Mesendoderm (in vitro differentiated cells): ENCODE results near the gene ITIH4.

Source experiments
- DNase-seq: peaks from one replicate; pipeline ENCODE4 v3.0.0; 2013
- H2AK5ac ChIP-seq: 2 replicates; pipeline ENCODE4 v1.6.1; 2013; ENCODE audit warnings: low read length, inconsistent platforms
- H2BK120ac ChIP-seq: 2 replicates; pipeline ENCODE4 v1.6.1; 2013; ENCODE audit warnings: low read depth, mild to moderate bottlenecking, low read length, moderate library complexity, mixed read lengths
- H2BK15ac ChIP-seq: replicated peaks from 2 replicates; pipeline ENCODE4 v1.6.1; 2013; ENCODE audit warnings: low read depth, mild to moderate bottlenecking, moderate library complexity
- H2BK5ac ChIP-seq: 2 replicates; pipeline ENCODE4 v1.6.1; 2013; ENCODE audit warnings: low read length, inconsistent platforms
- H3K18ac ChIP-seq: 2 replicates; pipeline ENCODE4 v1.6.1; 2013; ENCODE audit warnings: mild to moderate bottlenecking, low read length, mixed read lengths
- H3K23ac ChIP-seq: one replicate; pipeline ENCODE4 v1.6.1; 2013; ENCODE audit warnings: low read length
- H3K27ac ChIP-seq: 2 replicates; pipeline ENCODE4 v1.5.1; 2013; ENCODE audit warnings: low read depth, mild to moderate bottlenecking, inconsistent platforms, low read length, moderate library complexity
- H3K27me3 ChIP-seq: 2 replicates; pipeline ENCODE4 v1.6.1; 2013; ENCODE audit warnings: low read length, control low read depth, mild to moderate bottlenecking, inconsistent platforms; ENCODE audit not compliant: insufficient read depth, poor library complexity
- H3K36me3 ChIP-seq: 2 replicates; pipeline ENCODE4 v1.6.1; 2013; ENCODE audit warnings: low read length, inconsistent platforms; ENCODE audit not compliant: control insufficient read depth, insufficient read depth
- H3K4ac ChIP-seq: one replicate; pipeline ENCODE4 v1.6.1; 2013; ENCODE audit warnings: low read depth, mild to moderate bottlenecking, low read length, moderate library complexity
- H3K4me1 ChIP-seq: 2 replicates; pipeline ENCODE4 v1.6.1; 2013; ENCODE audit warnings: low read depth, low read length, inconsistent platforms; ENCODE audit not compliant: control insufficient read depth
- H3K4me2 ChIP-seq: 2 replicates; pipeline ENCODE4 v1.6.1; 2013; ENCODE audit warnings: low read length
- H3K4me3 ChIP-seq: 2 replicates; pipeline ENCODE4 v1.5.1; 2013; ENCODE audit warnings: mild to moderate bottlenecking, low read length
- H3K56ac ChIP-seq: one replicate; pipeline ENCODE4 v1.6.1; 2013; ENCODE audit warnings: low read length
- H3K79me1 ChIP-seq: 2 replicates; pipeline ENCODE4 v1.6.1; 2013; ENCODE audit warnings: low read length, inconsistent platforms
- H3K79me2 ChIP-seq: 2 replicates; pipeline ENCODE4 v1.6.1; 2013; ENCODE audit warnings: mild to moderate bottlenecking, low read length; ENCODE audit not compliant: control insufficient read depth, insufficient read depth
- H3K9ac ChIP-seq: 2 replicates; pipeline ENCODE4 v1.6.1; 2013; ENCODE audit warnings: low read length, inconsistent platforms
- H4K5ac ChIP-seq: one replicate; pipeline ENCODE4 v1.6.1; 2013; ENCODE audit warnings: low read length
- H4K8ac ChIP-seq: one replicate; pipeline ENCODE4 v1.6.1; 2013; ENCODE audit warnings: low read depth, mild to moderate bottlenecking, control low read depth, low read length, moderate library complexity
- WGBS: extraction: QIAGEN DNeasy Blood & Tissue Kit; methylation state at CpG from one replicate; pipeline ENCODE4 v1.1.7; 2013; ENCODE audit warnings: low lambda C conversion rate, missing lambda C conversion rate; ENCODE audit not compliant: insufficient coverage; ENCODE audit errors: extremely low coverage; 5-methylcytosine and 5-hydroxymethylcytosine counted together

Gene ITIH4

GRCh38 chr3:52820736-52821135, 9.7 kb downstream of the ITIH4 start:
- H2BK5ac ChIP-seq = no peak overlapping the region
- H3K27me3 ChIP-seq = no peaks in the 10 kb centered on the region
- no peak overlapping the region for H2BK120ac ChIP-seq
- H3K79me2 ChIP-seq = no peaks in the 10 kb centered on the region
- WGBS = no CpG with 5 or more reads among the region's 11 CpGs
- H3K27ac ChIP-seq = no peak overlapping the region
- no peak overlapping the region for H3K56ac ChIP-seq
- H3K79me1 ChIP-seq = no peaks in the 10 kb centered on the region
- no peak overlapping the region for H3K4me3 ChIP-seq
- no peak overlapping the region for H2BK15ac ChIP-seq
- H4K8ac ChIP-seq = no peak overlapping the region
- H4K5ac ChIP-seq = no peak overlapping the region
- H3K9ac ChIP-seq = no peak overlapping the region
- H3K4me2 ChIP-seq = no peak overlapping the region
- H2AK5ac ChIP-seq = no peak overlapping the region
- H3K36me3 ChIP-seq = no peaks in the 10 kb centered on the region
- no peak overlapping the region for H3K4ac ChIP-seq
- H3K18ac ChIP-seq = no peak overlapping the region
- DNase-seq = peak; percentile 72
- no peak overlapping the region for H3K23ac ChIP-seq
- no peaks in the 10 kb centered on the region for H3K4me1 ChIP-seq

- Histone ChIP-seq H4K5ac (no peak overlapping the region), H3K79me2 (no peaks in the 10 kb centered on the region), H3K9ac (no peak overlapping the region), H3K18ac (no peak overlapping the region), H3K23ac (no peak overlapping the region), H3K36me3 (no peaks in the 10 kb centered on the region), H2AK5ac (no peak overlapping the region), H3K4ac (no peak overlapping the region), H3K56ac (no peak overlapping the region), H3K27ac (no peak overlapping the region), H3K4me2 (no peak overlapping the region), H4K8ac (no peak overlapping the region), H2BK15ac (no peak overlapping the region), H3K4me3 (no peak overlapping the region), H3K79me1 (no peaks in the 10 kb centered on the region), H2BK5ac (no peak overlapping the region), H3K27me3 (no peaks in the 10 kb centered on the region), H2BK120ac (no peak overlapping the region), H3K4me1 (no peaks in the 10 kb centered on the region)
- WGBS = no CpG with 5 or more reads among the region's 2 CpGs
- no peak for DNase-seq
Observed at GRCh38 chr3:52819936-52820335, 10.5 kb downstream of the ITIH4 start.

- Histone ChIP-seq H2BK15ac (no peak overlapping the region), H3K4ac (no peak overlapping the region), H2BK120ac (no peak overlapping the region), H3K56ac (no peak overlapping the region), H3K27me3 (no peaks in the 10 kb centered on the region), H3K27ac (no peak overlapping the region), H3K4me3 (no peak overlapping the region), H3K9ac (no peak overlapping the region), H3K36me3 (no peaks in the 10 kb centered on the region), H4K5ac (no peak overlapping the region), H3K23ac (no peak overlapping the region), H2BK5ac (no peak overlapping the region), H2AK5ac (no peak overlapping the region), H3K79me2 (no peaks in the 10 kb centered on the region), H4K8ac (no peak overlapping the region), H3K18ac (no peak overlapping the region), H3K79me1 (no peaks in the 10 kb centered on the region), H3K4me2 (no peak overlapping the region), H3K4me1 (no peaks in the 10 kb centered on the region)
- no peak for DNase-seq
- WGBS = no CpG with 5 or more reads among the region's 7 CpGs
Observed at GRCh38 chr3:52817860-52818259, 12.6 kb downstream of the ITIH4 start.

GRCh38 chr3:52817221-52817620, 13.3 kb downstream of the ITIH4 start:
- Histone ChIP-seq H2BK5ac (no peak overlapping the region), H3K27me3 (no peaks in the 10 kb centered on the region), H3K9ac (no peak overlapping the region), H3K4me2 (no peak overlapping the region), H3K18ac (no peak overlapping the region), H3K79me1 (no peaks in the 10 kb centered on the region), H4K8ac (no peak overlapping the region), H3K56ac (no peak overlapping the region), H3K23ac (no peak overlapping the region), H3K4me3 (no peak overlapping the region), H2AK5ac (no peak overlapping the region), H3K4ac (no peak overlapping the region), H3K4me1 (no peaks in the 10 kb centered on the region), H3K27ac (no peak overlapping the region), H2BK15ac (no peak overlapping the region), H3K36me3 (no peaks in the 10 kb centered on the region), H3K79me2 (no peaks in the 10 kb centered on the region), H2BK120ac (no peak overlapping the region), H4K5ac (no peak overlapping the region)
- no CpG with 5 or more reads among the region's 10 CpGs for WGBS
- DNase-seq = no peak

GRCh38 chr3:52816654-52817053, 13.8 kb downstream of the ITIH4 start:
- H3K4me1 ChIP-seq = no peaks in the 10 kb centered on the region
- no peak overlapping the region for H3K18ac ChIP-seq
- no peak overlapping the region for H3K4me2 ChIP-seq
- H3K79me2 ChIP-seq = no peaks in the 10 kb centered on the region
- H3K79me1 ChIP-seq = no peaks in the 10 kb centered on the region
- H3K9ac ChIP-seq = no peak overlapping the region
- H2BK120ac ChIP-seq = no peak overlapping the region
- no peak overlapping the region for H3K56ac ChIP-seq
- no peak overlapping the region for H2AK5ac ChIP-seq
- H2BK5ac ChIP-seq = no peak overlapping the region
- H3K23ac ChIP-seq = no peak overlapping the region
- H3K27ac ChIP-seq = no peak overlapping the region
- DNase-seq = no peak
- no peak overlapping the region for H3K4ac ChIP-seq
- H2BK15ac ChIP-seq = no peak overlapping the region
- no CpG with 5 or more reads among the region's 10 CpGs for WGBS
- no peak overlapping the region for H4K8ac ChIP-seq
- no peaks in the 10 kb centered on the region for H3K36me3 ChIP-seq
- no peak overlapping the region for H4K5ac ChIP-seq
- H3K27me3 ChIP-seq = no peaks in the 10 kb centered on the region
- no peak overlapping the region for H3K4me3 ChIP-seq

- H2BK15ac ChIP-seq = no peak overlapping the region
- H3K23ac ChIP-seq = no peak overlapping the region
- H2BK120ac ChIP-seq = no peak overlapping the region
- no peaks in the 10 kb centered on the region for H3K79me2 ChIP-seq
- no peak overlapping the region for H4K5ac ChIP-seq
- H3K4me2 ChIP-seq = no peak overlapping the region
- H3K56ac ChIP-seq = no peak overlapping the region
- DNase-seq = no peak
- no peaks in the 10 kb centered on the region for H3K27me3 ChIP-seq
- no peak overlapping the region for H3K4ac ChIP-seq
- no peak overlapping the region for H3K27ac ChIP-seq
- no peak overlapping the region for H3K18ac ChIP-seq
- no peak overlapping the region for H3K4me3 ChIP-seq
- no peaks in the 10 kb centered on the region for H3K36me3 ChIP-seq
- no peak overlapping the region for H3K9ac ChIP-seq
- no peak overlapping the region for H2BK5ac ChIP-seq
- H3K4me1 ChIP-seq = no peaks in the 10 kb centered on the region
- no peak overlapping the region for H2AK5ac ChIP-seq
- no CpG with 5 or more reads among the region's 6 CpGs for WGBS
- H4K8ac ChIP-seq = no peak overlapping the region
- H3K79me1 ChIP-seq = no peaks in the 10 kb centered on the region
Observed at GRCh38 chr3:52816199-52816598, 14.3 kb downstream of the ITIH4 start.
